Prostate gland (tissue), 2 donors: Measurements from ENCODE around the gene CEP295NL. TPM values are rescaled to one million over a fixed set of nuclear protein-coding genes. Genes with fewer than 3 reads are reported as not detected.

Experiments
- DNase-seq: peaks from one replicate; pipeline ENCODE4 v3.0.0-alpha.2; 2019; ENCODE audit warnings: low spot score
- H3K27ac ChIP-seq, 2 donors: fragments of 200-600 bp; sonication (generic); 2 replicates each; pipeline ENCODE4 v1.5.1; 2017 to 2019
- H3K27me3 ChIP-seq: fragments of 200-600 bp; sonication (generic); replicated peaks from 2 replicates; pipeline ENCODE4 v1.5.1; 2019; ENCODE audit not compliant: insufficient read depth
- H3K36me3 ChIP-seq, 2 donors: fragments of 200-600 bp; sonication (generic); 1 replicate in 1 of 2; 2 replicates in 1 of 2; pipeline versions ENCODE4 v1.5.1 to v1.8.1; 2017 to 2019
- H3K4me1 ChIP-seq: fragments of 200-600 bp; sonication (generic); replicated peaks from 2 replicates; pipeline ENCODE4 v1.5.1; 2019
- H3K4me3 ChIP-seq, 2 donors: fragments of 200-600 bp; sonication (generic); 2 replicates each; pipeline ENCODE4 v1.5.1; 2017 to 2019
- H3K9me3 ChIP-seq: fragments of 200-600 bp; sonication (generic); 2 replicates; pipeline ENCODE4 v1.5.1; 2017
- POLR2A ChIP-seq: fragments of 450-650 bp; IDR thresholded peaks from one replicate; pipeline ENCODE4 v1.6.1; 2016; ENCODE audit warnings: antibody characterized with exemption, mild to moderate bottlenecking
- POLR2AphosphoS5 ChIP-seq: sonication (generic); formaldehyde crosslinking; IDR thresholded peaks from one replicate; pipeline ENCODE4 v1.6.1; 2017; ENCODE audit warnings: antibody characterized with exemption
- WGBS: methylation state at CpG from one replicate; pipeline ENCODE4 v1.1.5; 2018; 5-methylcytosine and 5-hydroxymethylcytosine counted together
- intact Hi-C: fragments of 100-400 bp; cut with DNase I; formaldehyde crosslinking; loops from one replicate; pipeline ENCODE4 v1.14.2; 2022
- total RNA-seq, 2 donors: library from RNA; depleted of rRNA; stranded (reverse); fragments of >200 nt; gene quantifications; one replicate each; pipeline ENCODE4 v1.1.0, GENCODE V29; 2016
- TF ChIP-seq, protein P1 (sequence below), 4 experiments: fragments of 200-600 bp in 2 of 4; fragments of 450-650 bp in 2 of 4; sonication (generic) in 2 of 4; IDR thresholded peaks; 1 replicate in 3 of 4; 2 replicates in 1 of 4; pipeline ENCODE4 v1.5.1; 2016 to 2019; ENCODE audit warnings: antibody characterized with exemption in 4 of 4, mild to moderate bottlenecking in 2 of 4, moderate library complexity in 2 of 4

CEP295NL gene
- total RNA-seq, 2 donors from 2014 or later = 2.2 to 8.2 TPM

DNA sequence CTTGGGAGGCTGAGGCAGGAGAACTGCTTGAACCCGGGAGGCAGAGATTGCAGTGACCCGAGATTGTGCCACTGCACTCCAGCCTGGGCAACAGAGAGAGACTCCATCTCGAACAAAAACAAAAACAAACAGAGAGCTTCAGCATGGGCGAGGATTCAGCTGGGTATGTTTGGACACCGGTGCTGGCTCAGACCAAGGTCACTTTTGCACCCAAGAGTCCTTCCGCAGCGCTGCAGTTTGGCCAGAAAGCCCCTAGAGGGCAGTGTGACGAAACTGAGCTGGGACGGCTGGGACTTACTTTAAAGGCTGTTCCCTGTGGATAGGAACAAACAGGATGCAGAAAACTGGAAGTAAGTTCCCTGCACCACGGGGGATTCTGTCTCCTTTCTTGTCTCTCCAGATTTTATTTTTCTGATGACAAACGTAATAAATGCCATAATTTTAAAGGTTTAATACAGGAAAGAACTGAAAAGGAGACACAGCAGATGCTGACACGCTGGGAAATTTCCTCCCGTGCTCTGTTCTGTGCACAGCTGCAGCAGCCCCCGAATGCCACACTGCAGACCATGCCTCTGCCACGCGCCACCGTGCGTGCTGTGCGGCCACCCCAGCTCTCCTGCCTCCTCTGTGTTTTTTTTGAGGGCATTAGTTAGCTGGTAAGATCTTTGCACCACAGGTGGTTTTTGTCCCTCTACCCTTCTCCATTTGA lies 37.2 kb downstream of the CEP295NL start:
- 25% methylated on average over 19 of the region's 19 CpGs for WGBS
- Histone ChIP-seq H3K27me3 (no peaks in the 10 kb centered on the region), H3K27ac (peak overlapping the region in 1 of 2 donors; percentile 15), H3K4me3 (no peak overlapping the region), H3K4me1 (no peaks in the 10 kb centered on the region), H3K9me3 (no peaks in the 10 kb centered on the region), H3K36me3 (no peaks in the 10 kb centered on the region)
- TF ChIP-seq, protein P1, sequence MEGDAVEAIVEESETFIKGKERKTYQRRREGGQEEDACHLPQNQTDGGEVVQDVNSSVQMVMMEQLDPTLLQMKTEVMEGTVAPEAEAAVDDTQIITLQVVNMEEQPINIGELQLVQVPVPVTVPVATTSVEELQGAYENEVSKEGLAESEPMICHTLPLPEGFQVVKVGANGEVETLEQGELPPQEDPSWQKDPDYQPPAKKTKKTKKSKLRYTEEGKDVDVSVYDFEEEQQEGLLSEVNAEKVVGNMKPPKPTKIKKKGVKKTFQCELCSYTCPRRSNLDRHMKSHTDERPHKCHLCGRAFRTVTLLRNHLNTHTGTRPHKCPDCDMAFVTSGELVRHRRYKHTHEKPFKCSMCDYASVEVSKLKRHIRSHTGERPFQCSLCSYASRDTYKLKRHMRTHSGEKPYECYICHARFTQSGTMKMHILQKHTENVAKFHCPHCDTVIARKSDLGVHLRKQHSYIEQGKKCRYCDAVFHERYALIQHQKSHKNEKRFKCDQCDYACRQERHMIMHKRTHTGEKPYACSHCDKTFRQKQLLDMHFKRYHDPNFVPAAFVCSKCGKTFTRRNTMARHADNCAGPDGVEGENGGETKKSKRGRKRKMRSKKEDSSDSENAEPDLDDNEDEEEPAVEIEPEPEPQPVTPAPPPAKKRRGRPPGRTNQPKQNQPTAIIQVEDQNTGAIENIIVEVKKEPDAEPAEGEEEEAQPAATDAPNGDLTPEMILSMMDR (IDR thresholded peaks at IDR 0.05) = peak; percentile 31 to 90 (median 78)
- peak; percentile 73 for TF ChIP-seq POLR2AphosphoS5
- TF ChIP-seq POLR2A = no peak
- intact Hi-C loops = loop anchor here (1.0 kb wide), 1 partner anchor 104 kb away; no protein-coding TSS in a partner anchor
- DNase-seq = peak; percentile 65

DNA sequence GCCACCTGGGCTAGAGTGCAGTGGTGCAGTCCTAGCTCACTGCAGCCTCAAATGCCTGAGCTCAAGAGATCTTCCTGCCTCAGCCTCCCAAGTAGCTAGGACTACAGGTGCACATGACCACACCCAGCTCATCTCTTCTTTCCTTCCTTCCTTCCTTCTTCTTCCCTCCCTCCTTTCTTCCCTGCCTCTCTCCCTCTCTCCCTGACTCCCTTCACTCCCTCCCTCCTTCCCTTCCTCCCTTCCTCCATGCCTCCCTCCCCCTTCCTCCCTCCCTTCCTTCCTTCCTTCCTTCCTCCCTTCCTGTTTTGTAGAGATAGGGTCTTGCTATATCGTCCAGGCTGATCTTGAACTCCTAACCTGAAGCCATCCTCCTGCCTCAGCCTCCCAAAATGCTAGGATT lies 38.9 kb downstream of the CEP295NL start:
- DNase-seq = no peak
- no peaks in the 10 kb centered on the region for H3K4me1 ChIP-seq
- no peaks in the 10 kb centered on the region for H3K36me3 ChIP-seq
- H3K27ac ChIP-seq = no peak overlapping the region
- no peaks in the 10 kb centered on the region for H3K27me3 ChIP-seq
- intact Hi-C loops = no loop called here
- TF ChIP-seq POLR2A = no peak
- TF ChIP-seq, protein P1 (IDR thresholded peaks at IDR 0.05) = no peak
- TF ChIP-seq POLR2AphosphoS5 = no peak
- no peaks in the 10 kb centered on the region for H3K9me3 ChIP-seq
- H3K4me3 ChIP-seq = no peak overlapping the region
- WGBS = 83% methylated on average over 1 of the region's 1 CpG

DNA sequence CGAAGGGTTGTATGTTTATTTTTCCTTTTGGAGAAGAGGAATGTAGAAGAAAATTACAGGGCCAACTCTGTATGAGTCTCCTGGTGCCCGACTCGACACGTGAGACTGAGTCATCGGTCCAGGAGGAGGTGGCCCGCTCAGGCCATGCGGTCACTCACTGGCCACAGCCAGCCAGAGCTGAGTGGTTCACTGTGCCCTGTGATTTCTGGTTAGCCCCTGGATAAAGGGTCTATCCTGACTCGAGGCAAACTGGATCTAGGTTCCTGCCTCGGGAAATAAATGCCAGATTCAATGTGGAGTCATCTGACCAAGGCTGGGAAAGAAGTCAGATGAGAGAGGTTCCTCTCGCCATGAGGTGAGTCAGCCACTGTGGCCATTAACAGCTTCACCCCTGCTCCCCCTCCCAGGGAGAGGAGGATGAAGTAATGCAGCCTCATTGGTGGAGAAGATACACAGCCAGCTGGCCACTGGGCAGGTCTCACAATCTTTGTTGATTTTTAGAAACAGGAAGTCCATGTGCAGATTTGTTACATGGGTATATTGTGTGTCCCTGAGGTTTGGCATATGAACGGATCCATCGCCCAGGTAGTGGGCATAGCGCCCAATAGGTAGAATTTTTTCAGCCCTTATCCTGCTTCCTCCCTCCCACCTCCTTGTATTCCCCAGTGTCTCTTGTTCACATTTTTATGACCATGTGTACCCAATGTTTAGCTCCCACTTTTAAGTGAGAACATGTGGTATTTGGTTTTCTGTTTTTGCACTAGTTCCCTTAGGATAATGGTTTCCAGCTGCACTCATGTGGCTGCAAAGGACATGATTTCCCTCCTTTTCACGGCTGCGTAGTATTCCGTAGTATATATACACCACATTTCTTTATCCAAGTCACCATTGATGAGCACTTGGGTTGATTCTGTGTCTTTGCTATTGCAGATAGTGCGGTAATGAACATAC lies 40.7 kb downstream of the CEP295NL start:
- TF ChIP-seq, protein P1 (IDR thresholded peaks at IDR 0.05) = no peak
- peak; percentile 58 for TF ChIP-seq POLR2AphosphoS5
- intact Hi-C loops = no loop called here
- H3K27me3 ChIP-seq = no peaks in the 10 kb centered on the region
- no peak overlapping the region for H3K4me3 ChIP-seq
- 70% methylated on average over 17 of the region's 17 CpGs for WGBS
- H3K36me3 ChIP-seq = no peaks in the 10 kb centered on the region
- H3K27ac ChIP-seq = peak overlapping the region; percentile 54 to 58
- no peaks in the 10 kb centered on the region for H3K4me1 ChIP-seq
- no peaks in the 10 kb centered on the region for H3K9me3 ChIP-seq
- no peak for DNase-seq

DNA sequence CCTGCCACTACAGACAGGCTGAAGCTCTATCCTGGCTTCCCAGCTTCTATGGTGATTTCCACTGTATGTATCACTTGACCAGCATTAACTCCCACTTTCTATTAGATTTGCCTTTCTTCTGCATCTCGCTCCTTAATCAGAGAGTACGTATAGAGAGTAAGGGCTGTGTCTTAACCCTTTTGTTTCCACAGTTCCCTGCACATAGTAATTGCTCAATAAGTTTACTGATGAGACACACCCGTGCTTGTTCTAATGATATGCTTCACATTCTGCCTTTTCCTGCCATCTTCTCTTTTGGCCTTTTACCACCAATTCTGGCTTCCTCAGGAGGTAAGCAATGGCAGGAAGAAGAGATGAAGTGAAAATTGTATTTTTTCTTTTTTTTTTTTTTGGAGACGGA lies 41.8 kb downstream of the CEP295NL start:
- no peaks in the 10 kb centered on the region for H3K27me3 ChIP-seq
- WGBS = 93% methylated on average over 4 of the region's 4 CpGs
- H3K36me3 ChIP-seq = peaks cover 0 to 3% of the 10 kb centered on the region in 2 donors
- H3K4me1 ChIP-seq = no peaks in the 10 kb centered on the region
- peak overlapping the region; percentile 54 to 58 for H3K27ac ChIP-seq
- H3K9me3 ChIP-seq = no peaks in the 10 kb centered on the region
- TF ChIP-seq, protein P1 (IDR thresholded peaks at IDR 0.05) = no peak
- TF ChIP-seq POLR2A = no peak
- no peak for TF ChIP-seq POLR2AphosphoS5
- no peak overlapping the region for H3K4me3 ChIP-seq
- intact Hi-C loops = no loop called here
- no peak for DNase-seq
